Osteocyte (in vitro differentiated cells): ENCODE results near the gene DPH3. TPM values are rescaled to one million over a fixed set of nuclear protein-coding genes. Genes with fewer than 3 reads are reported as not detected.

Experiments used
- DNase-seq: peaks from one replicate; pipeline ENCODE4 v3.0.0; 2021; ENCODE audit warnings: mixed read lengths; ENCODE audit not compliant: unreplicated experiment; ENCODE audit errors: extremely low spot score
- H3K27ac Mint-ChIP-seq: one replicate; pipeline ENCODE4 v1.8.0; 2021; ENCODE audit warnings: mild to moderate bottlenecking, mixed read lengths; ENCODE audit not compliant: unreplicated experiment
- H3K27me3 Mint-ChIP-seq: one replicate; pipeline ENCODE4 v1.8.0; 2021; ENCODE audit warnings: mixed read lengths; ENCODE audit not compliant: unreplicated experiment
- H3K36me3 Mint-ChIP-seq: one replicate; pipeline ENCODE4 v1.8.0; 2021; ENCODE audit warnings: mixed read lengths; ENCODE audit not compliant: unreplicated experiment
- H3K4me1 Mint-ChIP-seq: one replicate; pipeline ENCODE4 v1.8.0; 2021; ENCODE audit warnings: mixed read lengths; ENCODE audit not compliant: unreplicated experiment
- H3K4me3 Mint-ChIP-seq: one replicate; pipeline ENCODE4 v1.8.0; 2021; ENCODE audit warnings: mild to moderate bottlenecking, moderate library complexity, mixed read lengths; ENCODE audit not compliant: unreplicated experiment
- H3K9me3 Mint-ChIP-seq: one replicate; pipeline ENCODE4 v1.8.0; 2021; ENCODE audit warnings: mixed read lengths; ENCODE audit not compliant: unreplicated experiment
- total RNA-seq: library from RNA; stranded (reverse); gene quantifications from 2 replicates; pipeline ENCODE4 v1.2.1, GENCODE V29; 2021
- TF ChIP-seq, protein P1 (sequence below): fragments of 200-600 bp; sonication (generic); IDR thresholded peaks from 2 replicates; pipeline ENCODE4 v1.5.0; 2021; ENCODE audit warnings: antibody characterized with exemption, mild to moderate bottlenecking, moderate library complexity

The DPH3 gene
- total RNA-seq, 1 donor from 2014 or later: 21.4 TPM

DNA sequence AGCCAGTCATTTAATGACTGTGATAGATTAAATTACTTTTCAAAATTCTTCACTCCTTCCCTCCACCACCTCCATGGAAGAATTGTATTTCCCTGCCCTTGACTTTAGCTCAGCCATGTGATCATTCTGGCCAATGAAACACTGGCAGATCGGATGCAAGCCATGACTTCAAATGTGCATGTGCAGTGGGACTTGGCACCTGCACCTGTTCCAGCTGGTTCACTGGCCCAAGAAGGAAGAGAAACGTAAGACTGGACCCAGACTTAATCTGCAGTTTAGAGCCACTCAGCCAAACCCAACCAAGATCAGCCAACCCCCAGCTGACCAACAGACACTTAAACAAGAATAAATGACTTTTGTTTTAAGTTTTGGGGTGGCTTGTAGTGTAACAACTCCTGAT lies 11.8 kb downstream of the DPH3 start:
- Mint-ChIP-seq H3K36me3 (no peaks in the 10 kb centered on the region), H3K4me3 (no peak overlapping the region), H3K9me3 (no peaks in the 10 kb centered on the region), H3K4me1 (no peaks in the 10 kb centered on the region), H3K27ac (no peak overlapping the region), H3K27me3 (peaks cover 2% of the 10 kb centered on the region)
- TF ChIP-seq, protein P1, sequence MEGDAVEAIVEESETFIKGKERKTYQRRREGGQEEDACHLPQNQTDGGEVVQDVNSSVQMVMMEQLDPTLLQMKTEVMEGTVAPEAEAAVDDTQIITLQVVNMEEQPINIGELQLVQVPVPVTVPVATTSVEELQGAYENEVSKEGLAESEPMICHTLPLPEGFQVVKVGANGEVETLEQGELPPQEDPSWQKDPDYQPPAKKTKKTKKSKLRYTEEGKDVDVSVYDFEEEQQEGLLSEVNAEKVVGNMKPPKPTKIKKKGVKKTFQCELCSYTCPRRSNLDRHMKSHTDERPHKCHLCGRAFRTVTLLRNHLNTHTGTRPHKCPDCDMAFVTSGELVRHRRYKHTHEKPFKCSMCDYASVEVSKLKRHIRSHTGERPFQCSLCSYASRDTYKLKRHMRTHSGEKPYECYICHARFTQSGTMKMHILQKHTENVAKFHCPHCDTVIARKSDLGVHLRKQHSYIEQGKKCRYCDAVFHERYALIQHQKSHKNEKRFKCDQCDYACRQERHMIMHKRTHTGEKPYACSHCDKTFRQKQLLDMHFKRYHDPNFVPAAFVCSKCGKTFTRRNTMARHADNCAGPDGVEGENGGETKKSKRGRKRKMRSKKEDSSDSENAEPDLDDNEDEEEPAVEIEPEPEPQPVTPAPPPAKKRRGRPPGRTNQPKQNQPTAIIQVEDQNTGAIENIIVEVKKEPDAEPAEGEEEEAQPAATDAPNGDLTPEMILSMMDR: no peak
- no peak for DNase-seq

DNA sequence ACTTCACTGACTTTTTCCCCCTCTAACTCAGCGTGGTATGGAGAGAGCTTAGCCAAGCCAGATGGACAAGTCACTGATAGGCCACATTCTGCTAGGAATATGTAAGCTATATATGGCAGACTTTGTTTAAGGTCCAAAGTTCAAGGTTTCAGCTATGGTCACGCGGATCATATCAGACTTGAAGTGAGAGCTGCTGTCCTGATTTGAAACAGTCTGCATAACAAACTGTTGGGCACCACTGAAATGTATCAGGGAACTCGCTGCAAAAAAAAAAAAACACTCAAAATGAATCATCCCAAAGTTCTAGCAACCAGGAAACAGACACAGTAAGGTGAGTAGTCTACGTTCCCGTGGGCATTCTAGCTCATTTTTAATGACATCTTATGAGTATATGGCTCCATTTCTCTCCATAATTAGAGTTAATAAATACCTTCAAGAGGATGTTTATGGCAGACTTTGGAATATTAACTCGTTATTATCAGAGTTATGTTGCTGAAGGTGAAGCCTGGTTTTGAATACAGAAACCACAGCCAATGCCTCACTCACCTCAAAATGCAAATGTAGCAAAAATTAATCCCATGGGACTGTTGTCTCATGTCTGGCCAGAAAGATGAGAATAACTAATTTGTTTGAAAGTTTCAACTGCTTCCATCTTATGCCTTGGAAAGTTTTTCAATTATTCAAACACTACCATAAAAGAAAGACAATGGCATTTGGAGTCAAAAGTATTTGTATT lies 12.3 kb downstream of the DPH3 start:
- H3K36me3 Mint-ChIP-seq: no peaks in the 10 kb centered on the region
- DNase-seq: no peak
- no peak overlapping the region for H3K27ac Mint-ChIP-seq
- no peaks in the 10 kb centered on the region for H3K9me3 Mint-ChIP-seq
- TF ChIP-seq, protein P1: no peak
- H3K4me3 Mint-ChIP-seq: no peak overlapping the region
- no peaks in the 10 kb centered on the region for H3K4me1 Mint-ChIP-seq
- H3K27me3 Mint-ChIP-seq: peaks cover 2% of the 10 kb centered on the region

DNA sequence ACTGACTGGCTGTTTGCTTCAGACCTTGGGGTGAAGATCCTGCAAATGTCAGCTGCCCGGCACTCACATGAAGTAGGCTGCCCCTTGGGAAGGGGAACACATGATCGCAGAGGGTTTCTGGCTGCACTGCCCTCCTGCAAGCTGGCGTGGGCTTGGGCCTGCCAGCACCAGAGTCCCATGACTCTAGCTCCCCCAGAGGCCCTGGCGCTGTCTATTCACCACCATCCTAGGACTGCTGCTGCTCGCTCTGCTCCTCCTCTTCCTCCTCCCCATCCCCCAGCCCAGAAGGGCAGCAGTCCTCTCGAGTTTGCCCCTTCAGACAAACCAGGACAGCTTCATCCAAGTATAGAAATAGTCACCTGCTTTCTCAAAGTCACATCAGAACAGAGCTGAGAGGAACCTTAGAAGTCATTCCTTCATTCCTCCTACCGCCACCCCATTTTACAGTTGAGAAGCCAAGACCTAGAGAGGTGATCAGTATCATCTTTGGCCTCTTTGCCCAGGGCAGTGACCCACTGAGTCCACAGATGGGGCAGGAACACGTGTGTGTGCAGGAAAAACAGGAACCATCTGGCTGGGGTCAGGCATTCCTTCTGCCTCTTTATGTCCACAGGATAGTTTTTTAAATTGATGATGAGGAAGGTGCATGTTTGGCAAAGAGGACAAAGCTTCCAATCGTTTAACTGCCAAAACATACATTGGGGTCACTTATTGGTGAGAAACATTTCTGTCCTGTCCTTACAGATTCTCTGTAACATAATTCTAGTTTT lies 13.2 kb downstream of the DPH3 start:
- Mint-ChIP-seq H3K27me3 (peaks cover 2% of the 10 kb centered on the region), H3K4me3 (no peak overlapping the region), H3K36me3 (no peaks in the 10 kb centered on the region), H3K27ac (no peak overlapping the region), H3K9me3 (no peaks in the 10 kb centered on the region), H3K4me1 (no peaks in the 10 kb centered on the region)
- DNase-seq: no peak
- TF ChIP-seq, protein P1: no peak

DNA sequence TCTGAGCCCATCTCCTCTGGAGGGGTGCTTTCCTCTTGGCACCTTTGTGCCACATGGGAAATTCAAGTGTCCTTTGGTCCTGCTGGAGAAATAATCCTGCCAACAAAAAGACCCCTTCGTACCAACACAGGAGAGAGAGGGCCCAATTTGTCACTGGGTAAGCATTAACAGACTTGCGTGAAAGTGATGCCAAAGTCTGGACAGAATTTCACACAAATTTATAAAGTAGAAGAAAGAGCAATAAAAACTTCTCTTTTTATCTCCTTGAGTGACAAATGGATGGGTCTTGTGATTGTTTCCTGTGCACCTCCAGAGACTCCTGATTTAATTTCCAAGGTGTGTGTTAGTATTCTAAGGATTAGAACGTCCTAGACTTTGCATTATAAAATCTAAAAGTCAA lies 14.9 kb downstream of the DPH3 start:
- Mint-ChIP-seq H3K4me3 (no peak overlapping the region), H3K27me3 (peaks cover 2% of the 10 kb centered on the region), H3K36me3 (no peaks in the 10 kb centered on the region), H3K4me1 (no peaks in the 10 kb centered on the region), H3K9me3 (no peaks in the 10 kb centered on the region), H3K27ac (no peak overlapping the region)
- TF ChIP-seq, protein P1: no peak
- no peak for DNase-seq

DNA sequence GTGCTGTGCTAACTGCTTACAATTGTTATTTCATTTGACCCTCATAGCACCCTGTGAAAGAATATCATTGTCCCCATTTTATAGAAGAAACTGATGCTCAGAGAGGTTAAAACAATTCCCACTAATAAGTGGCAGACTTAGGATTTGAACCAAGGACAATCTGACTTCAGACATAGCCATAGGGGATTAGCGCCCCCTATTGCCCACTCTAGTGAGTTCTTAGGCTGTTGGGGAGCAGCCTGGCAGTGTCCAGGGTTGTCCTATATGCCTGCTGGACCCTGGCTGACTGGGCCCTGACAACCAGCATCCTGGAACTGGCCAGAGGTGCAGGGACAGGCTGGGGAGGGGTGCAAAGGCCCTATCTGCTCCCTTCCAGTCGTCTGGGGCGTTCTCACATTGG lies 15.4 kb downstream of the DPH3 start:
- H3K4me3 Mint-ChIP-seq: no peak overlapping the region
- H3K4me1 Mint-ChIP-seq: no peaks in the 10 kb centered on the region
- H3K27ac Mint-ChIP-seq: no peak overlapping the region
- TF ChIP-seq, protein P1: peak; percentile 43
- peaks cover 2% of the 10 kb centered on the region for H3K27me3 Mint-ChIP-seq
- no peaks in the 10 kb centered on the region for H3K9me3 Mint-ChIP-seq
- H3K36me3 Mint-ChIP-seq: no peaks in the 10 kb centered on the region
- DNase-seq: no peak
